Adipose tissue (tissue), 3 donors: ENCODE measurements around the gene PDCD1LG2. TPM values are rescaled to one million over a fixed set of nuclear protein-coding genes. Genes with fewer than 3 reads are reported as not detected.
"Not testable (repeated sequence)": the region's sequence is repeated elsewhere in the genome, so short reads cannot be mapped to it uniquely, and the experiment has no call there.

Source experiments
- H3K27ac ChIP-seq: one replicate; pipeline ENCODE4 v1.5.1; 2013; ENCODE audit warnings: low read depth, low read length
- WGBS, 3 donors: extraction: QIAGEN DNeasy Blood & Tissue Kit; methylation state at CpG; one replicate each; pipeline ENCODE4 v1.1.7; 2013; 5-methylcytosine and 5-hydroxymethylcytosine counted together
- polyA plus RNA-seq, 3 donors: library from polyadenylated mRNA; stranded (reverse); fragments of 200-250 nt; gene quantifications; one replicate each; pipeline ENCODE4 v1.2.3, GENCODE V29; 2013
- donor health status: healthy with polysubstance abuse.
- donor health status: Bipolar disorder and iron deficiency.
- donor health status: healthy.

The PDCD1LG2 gene
- polyA plus RNA-seq, result 1 to 10 TPM in 2 of 3 donors, under 1 TPM in 1; 0.14 to 1.6 (median 1.1) TPM

GRCh38 chr9:5510360-5510931 lies at the start of gene PDCD1LG2:
PDCD1LG2 (plus strand) TSS chr9:5510531; CDS start chr9:5522547, 12,016 bp downstream.
- 26 to 69% (median 29%) methylated on average over 4 of the region's 4 CpGs for WGBS, 3 donors

GRCh38 chr9:5464831-5465330 lies 45.5 kb upstream of the PDCD1LG2 start:
- 53 to 91% (median 68%) methylated on average over 3 to 4 of the region's 4 CpGs for WGBS, 3 donors
- H3K27ac ChIP-seq, result not testable (repeated sequence)

More at GRCh38 chr9:5510360-5510931, at the start of gene PDCD1LG2:
- H3K27ac ChIP-seq, result no peak within 1 kb of the TSS

- 59 to 84% (median 60%) methylated on average over 1 of the region's 1 CpG for WGBS, 3 donors
- H3K27ac ChIP-seq, result no peak overlapping the region
Measured at GRCh38 chr9:5466005-5466404, 44.3 kb upstream of the PDCD1LG2 start.

- no peak overlapping the region for H3K27ac ChIP-seq
- 56 to 82% (median 71%) methylated on average over 2 of the region's 2 CpGs for WGBS, 3 donors
Measured at GRCh38 chr9:5466766-5467165, 43.6 kb upstream of the PDCD1LG2 start.

GRCh38 chr9:5468850-5469249 lies 41.5 kb upstream of the PDCD1LG2 start:
- 67 to 85% (median 71%) methylated on average over 5 of the region's 5 CpGs for WGBS, 3 donors
- no peak overlapping the region for H3K27ac ChIP-seq

- no peak overlapping the region for H3K27ac ChIP-seq
- WGBS, 3 donors, result 82 to 95% (median 92%) methylated on average over 1 of the region's 1 CpG
Measured at GRCh38 chr9:5470122-5470521, 40.2 kb upstream of the PDCD1LG2 start.

- 91 to 96% (median 95%) methylated on average over 3 of the region's 3 CpGs for WGBS, 3 donors
- no peak overlapping the region for H3K27ac ChIP-seq
Measured at GRCh38 chr9:5470816-5471215, 39.5 kb upstream of the PDCD1LG2 start.

GRCh38 chr9:5475611-5476010 lies 34.7 kb upstream of the PDCD1LG2 start:
- 91 to 98% (median 96%) methylated on average over 2 of the region's 2 CpGs for WGBS, 3 donors
- H3K27ac ChIP-seq, result not testable (repeated sequence)

- 74 to 81% (median 78%) methylated on average over 2 of the region's 2 CpGs for WGBS, 3 donors
- no peak overlapping the region for H3K27ac ChIP-seq
Measured at GRCh38 chr9:5478206-5478605, 32.1 kb upstream of the PDCD1LG2 start.

- no peak overlapping the region for H3K27ac ChIP-seq
- 77 to 90% (median 82%) methylated on average over 3 of the region's 3 CpGs for WGBS, 3 donors
Measured at GRCh38 chr9:5479994-5480694, 30.2 kb upstream of the PDCD1LG2 start.

GRCh38 chr9:5480919-5481318 lies 29.4 kb upstream of the PDCD1LG2 start:
- H3K27ac ChIP-seq, result no peak overlapping the region
- WGBS, 3 donors, result 93 to 96% (median 94%) methylated on average over 4 of the region's 4 CpGs

- H3K27ac ChIP-seq, result no peak overlapping the region
- WGBS, 3 donors, result 79 to 93% (median 82%) methylated on average over 5 of the region's 5 CpGs
Measured at GRCh38 chr9:5481322-5482040, 28.9 kb upstream of the PDCD1LG2 start.

GRCh38 chr9:5482194-5482593 lies 28.1 kb upstream of the PDCD1LG2 start:
- 86 to 92% (median 88%) methylated on average over 8 of the region's 8 CpGs for WGBS, 3 donors
- H3K27ac ChIP-seq, result no peak overlapping the region

GRCh38 chr9:5483306-5483705 lies 27.0 kb upstream of the PDCD1LG2 start:
- H3K27ac ChIP-seq, result no peak overlapping the region
- WGBS, 3 donors, result 61 to 97% (median 69%) methylated on average over 2 of the region's 2 CpGs

GRCh38 chr9:5485378-5486085 lies 24.8 kb upstream of the PDCD1LG2 start:
- 66 to 89% (median 79%) methylated on average over 5 of the region's 5 CpGs for WGBS, 3 donors
- H3K27ac ChIP-seq, result no peak overlapping the region

GRCh38 chr9:5486988-5487387 lies 23.3 kb upstream of the PDCD1LG2 start:
- WGBS, 3 donors, result 89 to 98% (median 92%) methylated on average over 5 of the region's 5 CpGs
- no peak overlapping the region for H3K27ac ChIP-seq

GRCh38 chr9:5488221-5489008 lies 21.9 kb upstream of the PDCD1LG2 start:
- no peak overlapping the region for H3K27ac ChIP-seq

More at GRCh38 chr9:5488221-5489008, 21.9 kb upstream of the PDCD1LG2 start:
- 79 to 84% (median 83%) methylated on average over 9 of the region's 9 CpGs for WGBS, 3 donors
